Mesenchymal stem cell (in vitro differentiated cells and primary cell): ENCODE measurements around the gene SMIM45.

Source experiments
- DNase-seq: peaks from one replicate; pipeline ENCODE4 v3.0.0-alpha.2; 2013
- H2AFZ ChIP-seq: one replicate; pipeline ENCODE4 v1.6.1; 2013; ENCODE audit warnings: low read depth, mild to moderate bottlenecking, control low read depth, inconsistent platforms, low read length, moderate library complexity
- H2AK5ac ChIP-seq: 2 replicates; pipeline ENCODE4 v1.6.1; 2013; ENCODE audit warnings: low read length, moderate library complexity, mild to moderate bottlenecking, inconsistent platforms; ENCODE audit not compliant: severe bottlenecking
- H2BK120ac ChIP-seq: one replicate; pipeline ENCODE4 v1.6.1; 2013; ENCODE audit warnings: low read depth, mild to moderate bottlenecking, inconsistent platforms, low read length, moderate library complexity
- H2BK12ac ChIP-seq, 2 experiments: one replicate each; pipeline ENCODE4 v1.6.1; 2013; ENCODE audit warnings: inconsistent platforms in 2 of 2, low read length in 2 of 2, mild to moderate bottlenecking in 2 of 2, moderate library complexity in 2 of 2, control low read depth in 1 of 2
- H2BK15ac ChIP-seq: one replicate; pipeline ENCODE4 v1.6.1; 2013; ENCODE audit warnings: mild to moderate bottlenecking, low read depth, inconsistent platforms; ENCODE audit not compliant: poor library complexity, severe bottlenecking
- H2BK5ac ChIP-seq: 2 replicates; pipeline ENCODE4 v1.6.1; 2013; ENCODE audit warnings: low read depth, mild to moderate bottlenecking, low read length, control low read depth, inconsistent platforms; ENCODE audit not compliant: poor library complexity, severe bottlenecking
- H3K14ac ChIP-seq, 2 experiments: one replicate each; pipeline ENCODE4 v1.6.1; 2013; ENCODE audit warnings: inconsistent platforms in 2 of 2, low read length in 2 of 2, control low read depth in 1 of 2, mild to moderate bottlenecking in 1 of 2, moderate library complexity in 1 of 2
- H3K18ac ChIP-seq, 2 experiments: one replicate each; pipeline ENCODE4 v1.6.1; 2013; ENCODE audit warnings: inconsistent platforms in 2 of 2, low read length in 2 of 2, control low read depth in 1 of 2, low read depth in 1 of 2, mild to moderate bottlenecking in 1 of 2
- H3K23ac ChIP-seq, 2 experiments: one replicate each; pipeline ENCODE4 v1.6.1; 2013; ENCODE audit warnings: inconsistent platforms in 2 of 2, low read length in 2 of 2, mild to moderate bottlenecking in 2 of 2, moderate library complexity in 2 of 2, control low read depth in 1 of 2
- H3K27ac ChIP-seq: 2 replicates; pipeline ENCODE4 v1.5.1; 2013; ENCODE audit warnings: mild to moderate bottlenecking, moderate library complexity, low read length, control low read depth, inconsistent platforms; ENCODE audit not compliant: poor library complexity, severe bottlenecking
- H3K27me3 ChIP-seq, 2 experiments: 2 replicates each; pipeline versions ENCODE4 v1.6.1 to v1.7.0; 2013; ENCODE audit warnings: low read length in 2 of 2, mild to moderate bottlenecking in 2 of 2, moderate library complexity in 2 of 2, control low read depth in 1 of 2, inconsistent platforms in 1 of 2; ENCODE audit not compliant: control insufficient read depth in 1 of 2, insufficient read depth in 1 of 2
- H3K36me3 ChIP-seq, 2 experiments: 2 replicates each; pipeline versions ENCODE4 v1.6.1 to v1.7.0; 2013; ENCODE audit warnings: low read length in 2 of 2, control low read depth in 1 of 2, inconsistent platforms in 1 of 2, low read depth in 1 of 2, mild to moderate bottlenecking in 1 of 2; ENCODE audit not compliant: insufficient read depth in 2 of 2, control insufficient read depth in 1 of 2
- H3K4ac ChIP-seq, 2 experiments: one replicate each; pipeline ENCODE4 v1.6.1; 2013; ENCODE audit warnings: inconsistent platforms in 2 of 2, low read length in 2 of 2, mild to moderate bottlenecking in 2 of 2, moderate library complexity in 2 of 2, control low read depth in 1 of 2, low read depth in 1 of 2
- H3K4me1 ChIP-seq: 2 replicates; pipeline ENCODE4 v1.6.1; 2013; ENCODE audit warnings: low read depth, low read length, control low read depth; ENCODE audit not compliant: control insufficient read depth, insufficient read depth
- H3K4me2 ChIP-seq: 2 replicates; pipeline ENCODE4 v1.6.1; 2013; ENCODE audit warnings: low read length, mild to moderate bottlenecking, inconsistent platforms; ENCODE audit not compliant: poor library complexity, severe bottlenecking
- H3K4me3 ChIP-seq, 2 experiments: 2 replicates each; pipeline versions ENCODE4 v1.5.1 to v1.7.0; 2013; ENCODE audit warnings: low read length in 2 of 2, mild to moderate bottlenecking in 2 of 2, control low read depth in 1 of 2, low read depth in 1 of 2; ENCODE audit not compliant: insufficient read depth in 1 of 2
- H3K79me1 ChIP-seq: replicated peaks from 2 replicates; pipeline ENCODE4 v1.6.1; 2013; ENCODE audit warnings: mild to moderate bottlenecking, control low read depth, low read length, inconsistent platforms; ENCODE audit not compliant: poor library complexity, severe bottlenecking
- H3K9ac ChIP-seq: 2 replicates; pipeline ENCODE4 v1.7.0; 2013; ENCODE audit warnings: mild to moderate bottlenecking, low read length, moderate library complexity
- H3K9me3 ChIP-seq: 2 replicates; pipeline ENCODE4 v1.7.0; 2013; ENCODE audit warnings: mild to moderate bottlenecking, low read length; ENCODE audit not compliant: control insufficient read depth
- H4K8ac ChIP-seq: one replicate; pipeline ENCODE4 v1.6.1; 2013; ENCODE audit warnings: inconsistent platforms, mild to moderate bottlenecking, low read length, moderate library complexity
- H4K91ac ChIP-seq: one replicate; pipeline ENCODE4 v1.6.1; 2013; ENCODE audit warnings: mild to moderate bottlenecking, low read length, inconsistent platforms
- WGBS: methylation state at CpG from one replicate; pipeline ENCODE4 v1.1.7; 2013; ENCODE audit warnings: mixed read lengths; 5-methylcytosine and 5-hydroxymethylcytosine counted together

Gene SMIM45

GRCh38 chr22:41989246-41989645 lies 37.3 kb downstream of the SMIM45 start:
- no peak overlapping the region for H3K27ac ChIP-seq
- no peak for DNase-seq
- H3K9ac ChIP-seq = no peak overlapping the region
- no peak overlapping the region for H4K8ac ChIP-seq
- H3K18ac ChIP-seq = no peak overlapping the region
- H3K23ac ChIP-seq = no peak overlapping the region
- no peak overlapping the region for H2BK120ac ChIP-seq
- H4K91ac ChIP-seq = no peak overlapping the region
- H2AK5ac ChIP-seq = no peak overlapping the region
- H3K4me2 ChIP-seq = no peak overlapping the region
- no peak overlapping the region for H2BK15ac ChIP-seq
- no peaks in the 10 kb centered on the region for H3K79me1 ChIP-seq
- no peaks in the 10 kb centered on the region for H3K9me3 ChIP-seq
- H3K14ac ChIP-seq = no peak overlapping the region
- H2AFZ ChIP-seq = no peak overlapping the region
- no peaks in the 10 kb centered on the region for H3K36me3 ChIP-seq
- H2BK12ac ChIP-seq = no peak overlapping the region
- no peak overlapping the region for H3K4me3 ChIP-seq
- H2BK5ac ChIP-seq = no peak overlapping the region
- H3K27me3 ChIP-seq = peaks cover 35 to 37% of the 10 kb centered on the region in 2 experiments
- WGBS = 92% methylated on average over 4 of the region's 4 CpGs
- no peaks in the 10 kb centered on the region for H3K4me1 ChIP-seq
- no peak overlapping the region for H3K4ac ChIP-seq

GRCh38 chr22:41991111-41991510 lies 39.2 kb downstream of the SMIM45 start:
- no peaks in the 10 kb centered on the region for H3K4me1 ChIP-seq
- H3K4ac ChIP-seq = no peak overlapping the region
- H2BK5ac ChIP-seq = no peak overlapping the region
- H2AK5ac ChIP-seq = no peak overlapping the region
- no peak overlapping the region for H3K4me3 ChIP-seq
- H4K91ac ChIP-seq = no peak overlapping the region
- H2BK120ac ChIP-seq = no peak overlapping the region
- no peaks in the 10 kb centered on the region for H3K36me3 ChIP-seq
- H2BK15ac ChIP-seq = no peak overlapping the region
- H4K8ac ChIP-seq = no peak overlapping the region
- no peak overlapping the region for H3K14ac ChIP-seq
- H3K79me1 ChIP-seq = no peaks in the 10 kb centered on the region
- no peak overlapping the region for H3K18ac ChIP-seq
- H3K4me2 ChIP-seq = no peak overlapping the region
- no peak overlapping the region for H3K9ac ChIP-seq
- no peaks in the 10 kb centered on the region for H3K9me3 ChIP-seq
- WGBS = 91% methylated on average over 7 of the region's 7 CpGs
- no peak for DNase-seq
- no peak overlapping the region for H3K27ac ChIP-seq
- no peak overlapping the region for H2BK12ac ChIP-seq
- H3K23ac ChIP-seq = no peak overlapping the region
- peaks cover 44 to 45% of the 10 kb centered on the region in 2 experiments for H3K27me3 ChIP-seq
- no peak overlapping the region for H2AFZ ChIP-seq

- WGBS = 95% methylated on average over 5 of the region's 5 CpGs
Observed at GRCh38 chr22:41992496-41992895, 40.5 kb downstream of the SMIM45 start.

GRCh38 chr22:41995211-41995610 lies 43.3 kb downstream of the SMIM45 start:
- Histone ChIP-seq H3K4me1 (no peaks in the 10 kb centered on the region), H3K27me3 (peaks cover 59 to 60% of the 10 kb centered on the region in 2 experiments), H2BK12ac (no peak overlapping the region), H2BK5ac (no peak overlapping the region), H3K9me3 (no peaks in the 10 kb centered on the region), H3K36me3 (no peaks in the 10 kb centered on the region), H2AK5ac (no peak overlapping the region), H3K4me3 (no peak overlapping the region), H4K91ac (no peak overlapping the region), H3K4ac (no peak overlapping the region), H3K23ac (no peak overlapping the region), H3K27ac (no peak overlapping the region), H3K9ac (no peak overlapping the region), H2BK120ac (no peak overlapping the region), H4K8ac (no peak overlapping the region), H3K14ac (no peak overlapping the region), H3K4me2 (no peak overlapping the region), H2AFZ (no peak overlapping the region), H3K18ac (no peak overlapping the region), H3K79me1 (no peaks in the 10 kb centered on the region), H2BK15ac (no peak overlapping the region)
- no peak for DNase-seq
- WGBS = 78% methylated on average over 3 of the region's 3 CpGs

More at GRCh38 chr22:41992496-41992895, 40.5 kb downstream of the SMIM45 start:
- Histone ChIP-seq H3K36me3 (no peaks in the 10 kb centered on the region), H3K14ac (no peak overlapping the region), H3K23ac (no peak overlapping the region), H3K18ac (no peak overlapping the region), H2BK120ac (no peak overlapping the region), H2AFZ (no peak overlapping the region), H4K91ac (no peak overlapping the region), H4K8ac (no peak overlapping the region), H3K4me1 (no peaks in the 10 kb centered on the region), H2BK12ac (no peak overlapping the region), H3K27ac (no peak overlapping the region), H3K27me3 (peaks cover 51 to 57% of the 10 kb centered on the region in 2 experiments), H3K4me3 (no peak overlapping the region), H3K9me3 (no peaks in the 10 kb centered on the region), H3K4ac (no peak overlapping the region), H2BK5ac (no peak overlapping the region), H3K4me2 (no peak overlapping the region), H2BK15ac (no peak overlapping the region), H3K79me1 (no peaks in the 10 kb centered on the region), H2AK5ac (no peak overlapping the region), H3K9ac (no peak overlapping the region)
- no peak for DNase-seq
